GM21529 (cell line): ENCODE measurements around the gene PRAF2.

Source experiments
- ATAC-seq: cut with Tn5 transposase; IDR thresholded peaks from one replicate; pipeline ENCODE4 v1.9.1; 2021; ENCODE audit not compliant: unreplicated experiment

PRAF2 gene

DNA sequence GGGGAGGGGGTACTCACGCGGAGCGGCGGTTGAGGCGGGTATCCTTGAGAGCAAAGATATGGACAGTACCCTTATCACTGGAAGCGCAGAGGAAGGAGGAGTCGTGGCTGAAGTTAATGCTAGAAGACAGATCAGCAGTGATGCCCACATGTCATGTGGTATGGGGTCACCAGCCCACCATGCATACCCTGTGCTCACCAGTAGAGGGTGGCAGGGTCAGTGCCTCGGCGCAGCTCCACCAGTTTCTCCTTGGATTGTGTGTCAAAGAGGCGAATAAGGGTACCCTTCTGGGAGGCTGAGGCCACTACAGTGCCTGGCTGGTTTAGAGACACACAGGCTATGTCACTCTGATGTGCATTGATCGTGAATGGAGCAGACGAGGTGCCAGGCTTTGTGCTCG, 1.5 kb upstream of the PRAF2 start:
- no peak for ATAC-seq

DNA sequence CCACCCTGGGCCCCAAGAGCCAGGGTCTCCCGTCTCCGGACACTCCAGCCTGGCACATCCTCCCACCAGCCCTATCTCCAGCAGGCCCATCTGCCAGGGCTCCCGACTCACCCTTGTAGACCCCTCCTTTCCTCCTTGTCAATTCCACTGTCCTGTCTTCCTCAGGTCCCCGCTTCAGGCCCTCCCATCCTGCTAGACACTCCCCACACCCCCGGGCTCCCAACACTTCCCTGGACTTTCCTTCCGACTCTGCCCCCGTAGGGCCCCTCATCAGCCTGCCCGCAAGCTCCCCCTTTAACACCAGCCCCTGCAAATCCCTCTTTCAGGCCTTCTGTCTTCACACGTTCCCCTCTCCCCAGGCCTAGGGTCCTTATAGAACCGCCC, 1.1 kb downstream of the PRAF2 start:
- no peak for ATAC-seq

GRCh38 chrX:49071877-49072711, 1.7 kb downstream of the PRAF2 start:
- no peak for ATAC-seq

- ATAC-seq: no peak
Observed at GRCh38 chrX:49070988-49071387, 2.8 kb downstream of the PRAF2 start.

GRCh38 chrX:49069038-49069437, 4.8 kb downstream of the PRAF2 start:
- no peak for ATAC-seq

DNA sequence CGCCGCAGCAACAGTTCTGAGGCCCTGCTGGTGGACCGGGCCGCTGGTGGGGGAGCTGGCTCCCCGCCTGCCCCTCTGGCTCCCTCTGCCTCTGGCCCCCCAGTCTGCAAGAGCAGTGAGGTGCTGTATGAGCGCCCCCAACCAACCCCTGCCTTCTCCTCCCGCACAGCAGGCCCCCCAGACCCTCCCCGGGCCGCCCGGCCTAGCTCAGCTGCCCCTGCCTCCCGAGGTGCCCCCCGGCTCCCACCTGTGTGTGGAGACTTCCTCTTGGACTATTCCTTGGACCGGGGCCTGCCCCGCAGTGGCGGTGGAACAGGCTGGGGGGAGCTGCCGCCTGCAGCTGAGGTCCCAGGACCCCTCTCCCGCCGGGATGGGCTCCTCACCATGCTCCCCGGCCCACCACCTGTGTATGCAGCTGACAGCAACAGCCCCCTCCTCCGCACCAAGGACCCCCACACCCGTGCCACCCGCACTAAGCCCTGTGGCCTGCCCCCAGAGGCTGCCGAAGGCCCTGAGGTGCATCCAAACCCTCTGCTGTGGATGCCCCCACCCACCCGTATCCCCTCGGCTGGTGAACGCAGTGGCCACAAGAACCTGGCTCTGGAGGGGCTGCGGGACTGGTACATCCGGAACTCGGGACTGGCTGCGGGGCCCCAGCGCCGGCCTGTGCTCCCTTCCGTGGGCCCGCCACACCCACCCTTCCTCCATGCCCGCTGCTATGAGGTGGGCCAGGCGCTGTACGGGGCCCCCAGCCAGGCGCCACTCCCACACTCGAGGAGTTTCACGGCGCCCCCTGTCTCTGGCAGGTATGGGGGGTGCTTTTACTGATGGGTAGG, 6.3 kb downstream of the PRAF2 start:
- ATAC-seq: no peak

- ATAC-seq: no peak
Observed at GRCh38 chrX:49066690-49067089, 7.1 kb downstream of the PRAF2 start.

DNA sequence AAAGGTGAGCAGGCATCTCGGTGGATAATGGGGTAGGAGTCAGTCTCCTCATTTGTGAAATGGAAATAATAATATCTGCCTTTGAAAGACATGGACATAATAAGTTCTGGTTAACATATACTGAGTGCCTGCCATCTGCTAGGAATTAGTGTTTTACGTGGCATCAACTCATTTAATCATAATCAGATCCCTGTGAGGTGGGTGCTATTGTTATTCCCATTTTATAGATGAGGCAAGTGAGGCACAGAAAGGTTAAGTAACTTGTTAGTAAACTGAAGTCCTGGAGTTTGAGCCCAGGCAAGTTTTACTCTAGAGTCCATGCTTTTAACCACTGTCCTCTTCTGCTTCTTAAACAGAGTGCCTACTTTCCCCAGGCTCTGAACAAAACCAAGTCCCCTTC, 7.5 kb downstream of the PRAF2 start:
- ATAC-seq: no peak

DNA sequence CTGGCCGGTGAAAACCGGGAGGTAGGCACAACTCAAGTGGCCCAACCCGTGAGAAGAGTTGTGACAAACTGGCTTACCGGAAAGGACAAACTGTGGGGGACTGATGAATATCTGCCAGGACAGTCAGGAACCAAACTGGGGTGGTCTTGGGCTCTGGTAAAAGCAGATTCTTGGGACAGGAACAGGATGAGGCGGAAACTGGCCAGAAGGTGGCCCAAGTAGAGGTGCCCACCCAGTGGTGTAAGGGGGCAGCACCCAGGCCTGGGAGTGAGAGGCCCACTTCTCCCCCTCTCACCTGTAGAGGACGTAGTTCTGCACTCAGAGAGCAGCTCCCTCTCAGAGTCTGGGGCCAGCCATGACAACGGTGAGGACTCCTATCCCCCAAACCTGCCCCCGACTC, 9.1 kb downstream of the PRAF2 start:
- ATAC-seq: no peak

DNA sequence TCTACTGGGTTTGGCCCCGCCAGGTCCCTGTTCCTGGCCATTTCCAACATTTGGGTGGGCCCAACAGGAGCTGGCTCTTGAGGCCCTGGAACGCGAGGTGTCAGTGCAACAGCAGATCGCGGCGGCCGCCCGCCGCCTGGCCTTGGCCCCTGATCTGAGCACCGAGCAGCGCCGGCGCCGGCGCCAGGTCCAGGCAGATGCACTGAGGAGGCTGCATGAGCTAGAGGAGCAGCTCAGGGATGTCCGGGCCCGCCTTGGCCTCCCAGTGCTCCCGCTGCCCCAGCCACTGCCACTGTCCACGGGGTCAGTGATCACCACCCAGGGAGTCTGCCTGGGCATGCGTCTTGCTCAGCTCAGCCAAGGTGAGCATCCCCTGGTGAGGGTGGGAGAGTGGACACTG, 9.5 kb downstream of the PRAF2 start:
- no peak for ATAC-seq

DNA sequence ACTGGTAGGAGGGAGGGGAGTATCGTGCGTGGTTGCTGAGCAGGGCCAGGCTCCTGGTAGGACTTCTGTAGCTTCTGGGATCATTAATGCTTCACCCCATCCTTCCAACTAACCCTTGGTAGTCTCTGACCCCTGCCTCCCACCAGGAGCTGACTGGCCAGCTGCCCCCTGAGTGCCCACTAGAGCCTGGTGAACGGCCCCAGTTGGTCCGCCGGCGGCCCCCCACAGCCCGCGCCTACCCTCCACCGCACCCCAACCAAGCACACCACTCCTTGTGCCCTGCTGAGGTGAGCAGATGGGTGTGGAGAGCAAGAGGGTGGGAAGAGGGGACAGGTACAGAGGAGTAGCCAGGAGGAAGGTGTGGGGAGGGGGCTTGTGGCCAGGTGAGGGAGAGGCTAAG, 10.1 kb downstream of the PRAF2 start:
- no peak for ATAC-seq

GRCh38 chrX:49061916-49062315, 11.9 kb downstream of the PRAF2 start:
- no peak for ATAC-seq

DNA sequence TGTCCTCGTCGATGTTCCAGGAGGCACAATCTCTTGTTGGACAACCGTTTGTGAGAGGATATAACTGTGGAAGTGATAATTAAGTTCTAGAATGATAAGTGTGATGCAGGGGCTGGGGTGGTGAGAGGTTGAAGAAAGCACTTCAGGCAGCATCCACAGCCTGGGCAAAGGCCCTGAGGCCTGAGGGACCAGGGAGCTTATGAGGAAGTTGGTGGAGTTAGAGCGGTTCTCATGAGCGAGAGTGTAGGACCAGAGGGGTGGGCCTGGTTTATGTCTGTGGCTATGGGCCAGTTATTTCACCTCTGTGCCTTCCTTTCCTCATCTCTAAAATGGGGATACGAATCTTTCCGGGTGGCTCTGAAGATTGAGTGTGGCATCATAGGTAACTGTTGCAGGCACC, 12.3 kb downstream of the PRAF2 start:
- no peak for ATAC-seq

- no peak for ATAC-seq
Observed at GRCh38 chrX:49060914-49061313, 12.9 kb downstream of the PRAF2 start.

- ATAC-seq: no peak
Observed at GRCh38 chrX:49059681-49060085, 14.1 kb downstream of the PRAF2 start.

DNA sequence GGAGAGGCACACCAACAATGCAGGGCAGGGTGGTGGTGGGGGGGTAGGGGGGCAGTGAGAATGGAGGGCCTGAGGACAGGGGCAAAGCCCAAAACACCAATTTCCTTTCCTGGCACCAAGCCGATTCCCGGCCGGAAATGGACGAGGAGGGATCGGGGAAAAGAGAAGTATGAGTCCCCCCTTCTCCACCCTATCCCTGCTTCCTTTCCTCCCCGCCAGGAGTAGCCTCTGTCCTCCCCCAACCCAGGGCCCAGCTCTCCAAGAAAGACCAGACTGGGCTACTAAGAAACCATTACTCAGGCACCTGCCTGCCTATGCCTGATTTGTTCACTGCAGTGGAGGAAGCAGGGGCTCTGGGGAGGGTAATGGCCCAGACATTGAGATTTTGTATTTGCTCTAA, 14.6 kb downstream of the PRAF2 start:
- ATAC-seq: no peak

DNA sequence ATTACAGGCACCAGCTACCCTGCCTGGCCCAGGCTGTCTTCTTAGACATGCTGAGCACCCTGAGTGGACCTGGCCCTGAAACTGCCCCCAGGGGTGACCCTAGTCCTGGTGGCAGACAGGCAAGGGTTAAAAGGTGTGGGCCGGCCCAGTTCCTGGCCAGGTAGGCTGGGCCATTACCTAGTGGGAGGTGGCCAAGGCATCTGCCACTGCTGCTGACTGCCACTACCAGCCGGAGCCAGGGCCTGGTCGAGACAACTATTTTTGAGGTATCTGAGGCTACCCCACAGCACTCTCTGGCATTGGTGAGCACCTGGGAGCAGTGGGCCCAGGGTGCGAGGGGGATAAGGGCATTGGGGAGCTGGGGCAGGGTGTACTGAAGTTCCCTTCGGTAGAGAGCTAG, 15.0 kb downstream of the PRAF2 start, which contains the start of gene CCDC120:
Gene CCDC120 (plus strand): TSS at position 206 of the 400 bp plus-strand sequence. CDS start 3,043 bp downstream, outside the sequence.
- ATAC-seq: no peak

GRCh38 chrX:49054073-49054762, 19.6 kb downstream of the PRAF2 start:
- no peak for ATAC-seq

- peak; percentile 74 for ATAC-seq
Observed at GRCh38 chrX:49053223-49054072, 20.4 kb downstream of the PRAF2 start.

- no peak for ATAC-seq
Observed at GRCh38 chrX:49043987-49044281, 29.9 kb downstream of the PRAF2 start.
